GM21528 (cell line): ENCODE data around the gene TF.

Experiments
- ATAC-seq: cut with Tn5 transposase; IDR thresholded peaks from one replicate; pipeline ENCODE4 v1.9.1; 2021; ENCODE audit warnings: mild to moderate bottlenecking, moderate library complexity; ENCODE audit not compliant: unreplicated experiment, low FRiP score

TF gene

DNA sequence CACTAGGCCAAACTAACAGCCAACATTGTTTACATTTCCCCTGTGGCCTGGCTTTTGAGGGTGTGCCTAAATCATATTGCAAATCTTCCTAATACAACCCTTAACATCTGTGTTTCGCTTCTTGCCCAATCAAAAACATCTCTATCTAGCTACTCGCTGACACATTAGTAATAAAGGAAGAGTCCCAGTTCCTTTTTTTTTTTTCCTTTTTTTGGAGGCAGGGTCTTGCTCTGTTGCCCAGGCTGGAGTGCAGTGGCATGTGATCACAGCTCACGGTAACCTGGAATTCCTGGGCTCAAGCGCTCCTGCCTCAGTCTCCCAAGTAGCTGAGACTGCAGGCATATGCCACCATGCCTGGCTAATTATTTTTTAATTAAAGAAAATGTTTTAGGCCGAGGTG, 57.3 kb downstream of the TF start:
- no peak for ATAC-seq

DNA sequence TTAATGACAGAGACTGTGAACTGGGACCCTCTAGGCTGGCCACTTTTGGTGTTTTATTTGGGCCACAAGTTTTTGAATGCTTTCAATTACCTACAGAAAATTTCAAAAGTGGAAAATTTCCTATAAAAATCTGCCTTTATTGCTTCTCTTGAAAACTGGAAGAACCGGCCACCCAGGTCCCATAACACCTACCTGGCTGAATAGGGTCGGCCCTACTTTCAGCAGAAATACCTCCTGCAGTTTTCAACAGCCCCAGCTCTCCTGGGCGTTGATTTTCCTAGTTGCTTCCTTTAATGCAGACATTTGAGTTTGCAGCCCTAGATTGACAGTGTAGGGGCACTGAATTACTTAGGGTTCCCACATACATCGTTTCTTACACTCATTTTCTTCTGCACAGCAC, 58.7 kb downstream of the TF start:
- ATAC-seq = no peak

DNA sequence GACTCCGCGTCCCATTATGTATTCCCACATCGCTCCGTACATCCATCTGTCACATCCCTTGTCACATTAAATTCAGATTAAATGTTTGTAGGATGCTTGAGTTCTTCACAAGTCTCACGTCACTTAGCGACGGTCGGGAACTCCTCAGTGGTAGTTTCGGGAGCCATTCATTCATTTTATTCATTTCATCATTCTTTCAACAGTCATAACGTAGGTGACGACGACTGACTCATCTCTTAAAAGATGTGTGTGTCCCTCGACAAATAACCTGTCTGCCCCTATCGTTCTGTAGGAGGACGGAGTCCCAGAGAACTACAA, 59.1 kb downstream of the TF start:
- ATAC-seq = no peak

DNA sequence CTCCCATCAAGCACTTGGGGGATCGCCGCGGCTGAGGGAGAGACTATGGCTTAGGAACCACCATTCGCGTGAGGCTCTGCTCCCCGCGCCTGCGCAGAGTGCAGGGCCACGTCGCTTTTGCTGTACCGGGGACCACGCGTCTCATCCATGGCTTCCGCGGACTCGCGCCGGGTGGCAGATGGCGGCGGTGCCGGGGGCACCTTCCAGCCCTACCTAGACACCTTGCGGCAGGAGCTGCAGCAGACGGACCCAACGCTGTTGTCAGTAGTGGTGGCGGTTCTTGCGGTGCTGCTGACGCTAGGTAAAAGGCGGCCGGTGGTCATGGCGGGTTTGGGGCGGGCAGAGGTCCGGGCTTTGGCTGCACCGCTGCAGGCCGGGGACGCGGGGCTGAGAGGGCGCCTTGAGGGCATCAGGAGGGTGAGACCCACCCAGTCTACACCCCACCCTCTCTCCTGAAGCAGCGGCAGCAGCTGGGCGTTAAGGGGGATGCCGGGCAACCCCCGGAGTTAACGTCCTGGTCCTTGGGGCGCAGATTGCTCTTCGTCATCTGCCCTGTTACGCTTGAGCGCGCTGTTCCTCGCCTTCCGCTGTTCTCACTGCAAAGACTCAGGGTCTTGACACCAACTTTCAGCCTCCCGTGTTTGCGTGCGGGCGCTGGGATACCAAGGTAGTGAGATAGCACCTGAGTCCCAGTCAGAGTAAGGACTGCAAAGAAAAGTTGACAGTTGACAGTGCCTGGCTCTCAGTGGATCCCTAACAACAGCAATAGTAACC, 59.7 kb downstream of the TF start, which contains the start of gene SRPRB:
TSS of gene SRPRB (plus strand) at position 114 of the 774 bp plus-strand sequence. CDS start at position 148, 34 bp downstream.
- peak; percentile 98 for ATAC-seq

DNA sequence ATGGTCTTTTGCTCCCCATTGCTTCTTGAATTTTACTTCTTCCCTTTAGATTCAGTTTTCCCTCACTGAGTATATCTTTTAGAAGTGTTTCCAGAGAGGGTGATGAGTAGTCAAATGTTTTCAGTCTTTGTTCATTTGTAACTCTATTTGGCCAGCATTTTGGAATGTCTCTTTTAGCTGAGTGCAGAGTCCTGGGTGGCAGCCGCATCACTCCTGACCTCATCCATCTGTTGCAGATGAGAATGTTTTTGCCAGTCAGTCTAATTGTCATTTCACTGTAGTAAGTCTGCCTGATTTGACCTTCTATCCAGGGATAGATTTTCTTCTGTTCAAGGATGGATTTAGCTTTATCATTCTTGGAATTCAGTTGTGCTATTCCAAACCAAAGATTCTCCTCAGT, 66.7 kb downstream of the TF start:
- ATAC-seq = no peak

DNA sequence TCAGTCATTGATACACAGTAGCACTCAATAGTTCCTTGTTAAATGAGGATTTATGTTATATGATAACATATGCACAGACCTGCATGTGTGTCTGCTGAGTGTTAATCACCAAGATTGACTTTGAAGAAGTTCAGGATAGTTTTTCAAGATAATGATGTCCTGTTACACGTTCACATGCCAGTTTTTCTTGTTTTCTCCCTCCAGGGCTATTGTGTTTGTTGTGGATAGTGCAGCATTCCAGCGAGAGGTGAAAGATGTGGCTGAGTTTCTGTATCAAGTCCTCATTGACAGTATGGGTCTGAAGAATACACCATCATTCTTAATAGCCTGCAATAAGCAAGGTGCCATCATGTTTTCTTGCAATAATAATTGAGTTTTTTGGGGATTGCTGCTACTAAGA, 69.2 kb downstream of the TF start:
- ATAC-seq = no peak

DNA sequence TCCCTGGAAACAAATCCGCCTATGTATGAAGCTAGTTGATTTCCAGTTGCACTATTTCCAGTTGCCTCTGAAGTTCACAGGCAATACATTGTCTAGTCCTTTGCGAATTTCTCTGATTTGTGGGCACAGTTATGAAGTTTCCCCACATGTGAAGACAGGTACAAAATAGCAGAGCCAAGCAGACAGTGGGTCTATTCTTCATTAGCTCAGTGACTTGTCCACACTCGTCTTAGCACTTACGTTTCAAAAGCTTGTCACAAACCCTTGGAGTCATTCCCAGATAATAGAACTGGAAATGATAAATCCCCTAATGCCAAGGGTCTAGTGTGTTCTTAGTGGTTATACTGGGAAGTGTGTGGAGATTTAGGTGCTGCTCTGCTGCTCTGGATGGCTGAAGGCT, 73.9 kb downstream of the TF start:
- no peak for ATAC-seq

DNA sequence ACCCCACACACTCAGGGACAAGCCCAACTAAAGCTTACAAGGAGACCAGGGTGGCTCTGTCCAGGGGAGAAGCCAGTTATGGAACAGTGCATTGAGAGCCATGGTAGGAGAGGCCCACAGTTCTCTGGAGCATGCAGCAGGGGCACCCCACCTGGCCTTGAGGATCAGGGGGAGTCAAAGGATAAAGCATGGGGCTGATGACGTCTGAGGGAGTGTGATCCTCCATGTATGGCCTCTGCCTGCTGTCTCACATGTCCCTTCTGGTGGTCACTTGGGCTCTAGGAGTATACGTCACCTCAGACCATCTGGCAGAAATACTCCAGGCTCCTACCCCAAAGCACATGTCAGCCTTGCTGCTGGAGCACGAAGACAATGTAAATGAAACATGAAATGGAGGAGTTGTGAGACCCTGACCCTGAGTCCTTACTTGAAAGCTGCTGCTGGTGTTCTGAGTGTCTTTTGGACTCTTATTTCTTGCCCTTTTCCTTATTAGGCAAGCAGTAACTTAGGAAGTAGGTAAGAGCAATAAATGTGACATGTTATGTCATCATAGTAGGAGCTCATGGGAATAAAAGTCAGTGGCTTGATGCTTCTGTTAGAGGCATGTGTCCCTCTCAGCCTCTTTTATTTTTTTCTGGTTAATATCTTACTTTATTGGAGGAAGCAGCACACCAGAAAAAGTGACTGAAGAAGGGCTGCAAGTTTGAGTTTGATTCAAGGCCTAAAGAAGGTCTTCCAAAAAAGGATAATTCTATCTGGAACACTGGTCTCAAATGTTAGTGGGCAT, 74.9 kb downstream of the TF start:
- no peak for ATAC-seq

DNA sequence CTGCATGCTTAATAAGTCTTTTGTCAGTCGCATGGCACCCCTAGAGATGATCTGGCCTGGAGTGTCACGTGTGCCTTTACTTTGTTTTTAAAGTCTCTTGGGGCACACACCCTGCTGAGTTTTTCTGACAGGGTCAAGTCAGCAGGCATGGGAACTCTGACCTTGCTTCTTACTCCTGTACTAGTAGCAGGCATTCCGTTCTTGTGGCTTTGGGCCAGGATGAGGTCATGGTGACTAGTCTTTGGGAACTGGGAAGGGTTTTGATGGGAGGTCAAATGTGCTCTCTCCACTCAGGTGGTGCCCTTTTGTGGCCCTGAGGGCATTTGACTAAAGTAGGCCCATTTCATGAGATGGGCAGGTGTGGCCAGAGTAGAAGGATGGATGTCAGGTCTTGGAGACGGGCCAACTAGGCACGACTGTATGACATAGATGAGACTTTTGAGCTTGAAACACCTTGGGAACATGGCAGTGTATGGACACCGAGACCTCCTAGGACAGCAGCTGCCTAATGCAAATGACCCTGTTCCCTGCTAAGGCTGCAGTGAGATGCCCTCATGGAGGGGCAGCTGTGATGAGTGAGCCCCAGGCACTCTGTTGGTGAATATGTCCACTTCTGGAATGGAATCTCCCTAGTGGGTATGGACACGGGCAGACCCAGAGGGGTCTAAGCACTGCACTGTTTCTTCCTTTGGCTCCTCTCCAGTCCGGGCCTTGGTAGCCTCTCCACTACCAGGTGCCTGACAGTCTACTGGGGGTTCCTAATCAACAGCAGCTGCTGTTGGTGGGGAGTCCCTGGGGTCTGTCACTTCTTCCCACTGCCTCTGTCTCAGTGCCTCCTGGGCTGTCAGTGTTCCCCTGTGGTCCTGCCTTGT, 75.8 kb downstream of the TF start:
- ATAC-seq = no peak

DNA sequence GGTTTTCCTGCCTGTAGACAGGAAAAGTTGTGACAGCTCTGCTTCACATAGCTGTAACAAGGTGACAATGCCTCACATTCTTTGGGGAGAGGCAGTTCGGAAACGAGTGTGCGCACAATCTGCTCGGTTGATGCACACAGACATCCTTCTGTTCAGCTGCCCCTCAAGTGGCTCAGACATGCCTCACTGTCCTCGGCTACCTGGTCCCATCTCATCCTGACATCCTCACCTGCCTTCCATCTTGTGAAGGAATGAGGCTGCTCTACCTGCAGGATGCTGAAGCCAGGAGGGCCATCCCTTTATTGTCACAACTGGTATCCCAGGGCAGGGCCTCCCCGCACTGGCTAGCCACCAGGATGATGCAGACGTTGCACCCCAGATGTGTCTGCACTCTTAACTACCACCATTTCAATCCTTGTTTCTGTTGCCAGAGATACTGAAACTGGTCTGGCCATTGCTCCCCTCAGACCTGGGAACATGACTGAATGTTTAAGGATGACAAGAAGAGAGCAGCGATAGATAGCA, 78.8 kb downstream of the TF start:
- no peak for ATAC-seq

DNA sequence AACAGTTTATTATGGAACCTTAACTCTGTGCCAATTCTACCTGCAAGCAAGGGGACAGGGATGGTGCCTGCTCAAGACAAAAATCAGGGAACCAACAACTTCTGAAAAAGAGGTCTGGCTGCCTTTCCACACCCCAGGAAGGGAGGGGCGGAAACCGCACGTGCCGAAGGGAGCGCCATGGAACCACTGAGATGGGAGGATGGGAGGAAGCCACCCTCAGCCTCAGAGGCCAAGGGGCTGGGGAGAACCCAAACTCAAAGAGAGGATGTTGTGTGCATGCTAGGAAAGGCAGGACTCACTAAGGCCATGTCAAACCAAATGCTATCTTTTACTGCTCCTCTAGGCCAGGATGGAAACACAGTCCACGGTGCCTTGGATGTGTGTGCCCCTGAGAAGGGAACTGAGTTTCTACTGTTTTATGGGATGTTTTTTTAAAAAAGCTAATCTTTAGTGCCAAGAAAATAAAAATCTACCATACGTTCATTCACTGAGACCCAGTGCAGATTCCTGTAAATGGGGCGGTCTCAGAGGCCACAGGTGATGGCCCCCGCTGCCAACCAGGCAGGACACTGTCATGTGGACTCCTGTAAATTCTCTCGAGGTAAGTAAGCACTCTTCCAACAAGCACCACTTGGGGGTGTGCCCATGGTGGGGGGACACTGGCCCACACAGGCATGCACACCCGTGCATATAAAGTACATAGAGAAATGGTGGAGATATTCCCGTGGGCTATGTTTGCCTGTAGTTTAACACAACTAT, 80.0 kb downstream of the TF start:
- ATAC-seq = no peak

DNA sequence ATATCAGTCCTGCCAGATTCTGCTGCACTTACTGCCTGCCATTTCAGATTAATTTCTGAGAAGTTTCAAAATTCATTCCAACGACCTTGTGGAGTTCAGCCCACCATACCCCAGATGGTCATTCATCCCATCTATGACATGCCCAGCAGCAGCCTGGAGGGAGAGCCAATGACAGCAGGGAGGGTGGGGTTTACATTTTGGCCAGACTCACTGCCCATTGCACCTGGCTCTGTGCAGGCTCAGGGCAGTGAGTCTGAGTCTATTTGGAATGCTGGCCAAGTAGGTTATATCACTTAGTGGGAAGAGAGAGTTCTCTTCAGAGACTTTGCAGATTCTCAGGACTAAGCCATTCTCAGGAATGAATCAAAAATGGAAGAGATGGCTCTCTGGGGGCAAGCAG, 80.9 kb downstream of the TF start:
- no peak for ATAC-seq

DNA sequence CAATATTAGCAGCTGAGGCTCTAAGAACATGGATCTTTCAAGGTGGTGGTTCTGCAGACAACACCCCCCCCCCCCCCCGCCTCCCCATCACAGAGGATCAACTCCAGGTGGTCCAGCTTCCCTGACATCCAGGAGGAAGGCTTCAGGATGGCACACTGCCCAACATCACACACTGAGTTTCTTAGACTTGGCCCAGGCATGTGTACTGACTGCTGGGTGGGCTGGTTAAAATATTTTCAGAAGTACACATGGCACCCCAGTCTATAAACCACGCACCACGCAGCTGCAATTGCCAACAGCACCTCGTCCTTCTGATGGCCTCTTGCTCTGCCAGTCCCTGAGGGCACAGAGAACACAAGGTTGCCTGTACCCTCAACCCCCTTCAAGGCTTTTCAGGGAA, 81.5 kb downstream of the TF start:
- ATAC-seq = no peak

DNA sequence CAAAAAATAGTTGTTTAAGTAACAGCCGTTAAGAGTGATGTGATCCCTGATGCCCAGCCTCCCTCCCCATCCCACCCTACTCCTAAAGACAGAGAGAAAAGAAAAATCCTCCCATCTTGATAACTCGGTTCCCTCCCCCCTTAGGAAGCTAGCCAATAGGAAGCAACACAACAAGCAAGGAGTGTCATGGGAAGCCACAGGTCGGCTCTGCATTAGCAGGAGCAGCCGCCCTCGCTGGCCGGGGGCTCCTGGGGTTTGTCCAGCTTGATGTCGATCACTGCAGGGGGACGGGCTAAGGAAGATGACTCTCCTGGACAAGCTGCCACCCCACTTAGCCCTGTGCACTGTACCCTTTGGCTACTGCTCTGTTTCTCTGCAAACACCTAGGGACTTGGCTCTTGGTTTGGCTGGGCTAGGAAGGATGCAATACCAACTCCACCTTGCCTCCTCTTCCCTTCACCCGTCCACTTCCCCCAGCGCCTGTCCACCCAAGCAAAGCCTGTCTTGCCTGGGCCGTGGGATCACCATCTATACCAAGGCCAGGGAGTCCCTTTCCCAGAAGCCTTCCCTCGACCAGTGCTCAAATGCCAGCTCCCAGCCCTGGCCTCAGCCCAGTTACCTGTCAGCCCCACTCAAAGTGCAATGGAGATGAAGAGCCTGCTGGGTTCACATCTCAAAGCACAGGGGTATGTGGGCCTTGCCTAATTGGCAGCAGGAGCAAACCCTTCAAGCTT, 82.5 kb downstream of the TF start:
- ATAC-seq = no peak

DNA sequence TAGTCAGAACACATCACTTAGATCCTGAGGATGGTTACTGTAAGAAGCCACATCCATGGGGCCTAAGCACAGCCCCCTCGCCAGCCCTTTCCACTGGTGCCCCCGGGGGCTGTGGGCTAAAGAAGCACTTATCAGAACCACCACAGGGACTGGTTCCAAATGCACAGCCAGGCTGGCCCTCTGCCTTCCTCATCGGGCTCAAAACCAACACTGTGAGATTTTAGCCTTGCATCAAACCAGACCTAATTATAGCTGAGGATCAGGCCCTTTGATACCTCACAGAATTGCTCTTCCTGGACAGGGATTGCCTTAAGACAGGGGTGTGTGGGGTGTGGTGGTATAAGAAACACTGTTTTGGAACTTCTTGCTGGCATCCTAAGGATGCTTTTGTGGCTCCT, 83.1 kb downstream of the TF start:
- ATAC-seq = no peak

DNA sequence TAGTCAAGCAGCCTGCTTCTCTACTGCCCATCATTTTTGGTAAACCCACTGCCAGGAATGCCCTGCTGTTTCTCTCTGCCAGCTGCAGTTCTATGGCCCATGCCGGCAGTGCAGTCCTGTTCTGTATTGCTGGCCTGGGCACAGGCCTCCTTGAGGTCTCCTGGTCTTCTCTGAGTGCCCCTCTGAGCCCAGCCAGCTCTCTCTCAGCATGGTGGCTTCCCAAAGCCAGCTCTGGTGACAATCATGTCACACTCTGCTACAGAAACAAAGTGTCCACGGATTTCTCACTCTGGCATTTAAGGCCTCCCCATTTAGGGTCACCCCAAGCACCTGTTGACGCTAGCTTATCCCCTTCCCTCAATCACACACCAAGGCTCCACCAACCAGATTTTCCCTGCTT, 83.9 kb downstream of the TF start:
- no peak for ATAC-seq

DNA sequence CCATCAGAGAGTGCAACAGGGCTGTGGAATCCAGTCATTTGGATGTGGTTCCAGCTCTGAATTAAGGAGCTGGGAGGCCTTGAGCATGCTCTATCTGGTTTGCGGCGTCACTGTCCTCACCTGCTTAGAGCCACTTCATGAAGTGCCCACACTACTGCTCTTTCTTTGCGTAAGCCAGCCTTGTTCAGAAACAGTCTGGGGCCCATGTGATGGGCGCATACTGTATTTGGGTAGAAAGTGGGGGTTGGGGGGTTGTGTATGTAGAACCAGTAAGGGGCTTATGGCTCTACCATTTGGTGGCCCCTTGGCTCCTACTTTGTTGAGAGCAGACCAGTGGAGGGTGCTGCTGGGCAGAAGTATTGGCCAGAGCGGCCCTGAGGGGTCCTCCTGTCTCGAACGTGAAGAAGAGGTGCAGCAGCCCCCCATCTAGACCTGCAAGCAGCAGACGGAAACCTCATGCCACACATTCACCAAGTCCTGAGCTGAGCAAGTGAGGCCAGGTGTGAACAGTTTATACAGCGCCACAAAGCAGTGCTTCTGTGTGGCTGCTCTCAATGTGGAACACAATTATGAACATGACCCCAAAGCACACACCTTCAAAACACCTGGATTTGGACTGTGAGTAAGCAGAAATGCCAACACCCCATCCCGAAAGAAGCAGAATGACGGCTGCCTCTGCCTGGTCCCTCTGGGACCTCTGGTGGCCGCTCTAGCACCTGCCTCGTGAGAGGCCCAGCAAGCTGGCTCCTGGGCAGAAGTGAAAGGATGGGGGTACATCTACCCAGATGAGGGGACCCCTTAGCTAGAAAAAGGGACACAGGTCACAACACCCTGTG, 86.0 kb downstream of the TF start:
- ATAC-seq = no peak

DNA sequence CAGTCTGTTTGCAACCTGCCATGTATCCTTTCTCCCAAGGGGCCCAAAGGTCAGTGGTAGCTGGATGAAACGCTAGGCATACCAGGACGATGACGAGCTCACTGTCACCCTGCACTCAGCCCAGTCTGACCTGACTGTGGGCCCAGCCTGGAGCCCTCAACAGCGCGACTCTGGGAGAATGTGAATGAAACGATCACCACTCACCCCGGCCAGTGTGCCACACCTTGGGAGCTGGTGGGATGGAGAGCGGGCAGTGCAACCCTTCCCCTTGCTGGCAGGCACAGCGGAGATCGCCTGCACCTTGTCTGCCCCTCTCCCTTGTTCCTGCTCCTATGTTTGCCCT, 86.6 kb downstream of the TF start:
- no peak for ATAC-seq

DNA sequence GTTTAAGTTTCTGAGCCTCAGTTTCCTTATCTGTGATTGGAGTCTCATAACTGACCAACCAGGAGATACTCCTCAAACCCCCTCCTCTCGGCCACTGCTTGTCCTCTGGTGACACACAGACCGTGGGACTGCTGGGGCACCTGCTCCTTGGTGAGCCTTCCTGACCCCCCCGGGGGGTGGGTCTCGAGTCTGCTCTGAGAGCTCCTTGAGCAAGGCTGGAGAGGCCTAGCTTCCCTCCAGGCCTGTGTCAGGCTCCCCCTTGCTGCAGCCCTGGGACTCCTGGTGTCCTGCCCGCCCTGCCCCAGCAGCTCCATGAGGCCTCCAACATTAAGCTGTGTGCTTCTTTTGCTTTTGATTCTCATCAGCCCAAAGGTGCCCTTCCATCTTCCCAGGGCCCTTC, 87.1 kb downstream of the TF start:
- no peak for ATAC-seq
